HCT116 (cell line): ENCODE measurements around the gene DHX32. TPM values are rescaled to one million over a fixed set of nuclear protein-coding genes. Genes with fewer than 3 reads are reported as not detected.

Experiments
- ATAC-seq: fragments of 200-7000 bp; cut with Tn5 transposase; 2 replicates; pipeline ENCODE4 v1.9.1; 2020; ENCODE audit warnings: mild to moderate bottlenecking, moderate library complexity
- BruUV-seq: library from RNA; stranded (reverse); fragments of 400-500 nt; replicated peaks from 2 replicates; lab custom pipeline; 2021; lab: Mats Ljungman, UMichigan
- CTCF ChIA-PET: fragments of 300-600 bp; sonication (Branson Sonifier 250); formaldehyde crosslinking; loops from one replicate; lab custom pipeline; 2021; ENCODE audit warnings: antibody characterized with exemption; lab: Charles Lee
- POLR2A ChIA-PET: fragments of 300-600, 350-600 bp; sonication (Branson Sonifier 250); formaldehyde crosslinking; loops from one replicate; lab custom pipeline; 2021; ENCODE audit warnings: antibody characterized with exemption; lab: Charles Lee
- RAD21 ChIA-PET, 2 experiments: fragments of 300-600 bp; sonication (Branson Sonifier 250); formaldehyde crosslinking; loops; one replicate each; lab custom pipeline; 2023; ENCODE audit warnings: low total read pairs in 2 of 2; ENCODE audit not compliant: uncharacterized antibody in 2 of 2, unreplicated experiment in 2 of 2, low non-redundant PET in 1 of 2; lab: Charles Lee
- DNase-seq: peaks from one replicate; pipeline ENCODE4 v3.0.0-alpha.2; 2010; ENCODE audit warnings: low read depth, low spot score
- H2AFZ ChIP-seq: fragments of 200-600 bp; shearing (Covaris generic), sonication (generic); 2 replicates; pipeline ENCODE4 v1.6.1; 2017; ENCODE audit warnings: low read depth, mixed run types, mixed read lengths, antibody characterized with exemption, low read length; ENCODE audit not compliant: poor library complexity, severe bottlenecking
- H3K27ac ChIP-seq: 2 replicates; pipeline ENCODE4 v1.5.1; 2012; ENCODE audit warnings: low read depth, low read length
- H3K27me3 ChIP-seq: fragments of 200-600 bp; sonication (generic); 2 replicates; pipeline ENCODE4 v1.6.1; 2016; ENCODE audit warnings: mixed run types, low read length, mixed read lengths; ENCODE audit not compliant: insufficient read depth
- H3K36me3 ChIP-seq, 2 experiments: fragments of 200-500 bp in 1 of 2; fragments of 200-600 bp in 1 of 2; sonication (Bioruptor generic) in 1 of 2; sonication (generic) in 1 of 2; 2 replicates each; pipeline versions ENCODE4 v1.5.1 to v1.6.1; 2014 to 2016; ENCODE audit warnings: low read length in 2 of 2, inconsistent platforms in 1 of 2, mixed read lengths in 1 of 2, mixed run types in 1 of 2; ENCODE audit not compliant: insufficient read depth in 2 of 2, control insufficient read depth in 1 of 2
- H3K4me1 ChIP-seq, 2 experiments: fragments of 200-600 bp in 1 of 2; sonication (generic) in 1 of 2; 2 replicates each; pipeline versions ENCODE4 v1.5.1 to v1.6.1; 2012 to 2017; ENCODE audit warnings: low read length in 2 of 2, inconsistent platforms in 1 of 2, mild to moderate bottlenecking in 1 of 2, mixed read lengths in 1 of 2, mixed run types in 1 of 2, moderate library complexity in 1 of 2; ENCODE audit not compliant: insufficient read depth in 2 of 2, control insufficient read depth in 1 of 2
- H3K4me2 ChIP-seq: fragments of 200-600 bp; sonication (generic); 2 replicates; pipeline ENCODE4 v1.6.1; 2017; ENCODE audit warnings: mixed run types, low read length, mixed read lengths
- H3K4me3 ChIP-seq, 2 experiments: fragments of 200-600 bp in 1 of 2; sonication (generic) in 1 of 2; replicated peaks in 1 of 2; 2 replicates each; pipeline ENCODE4 v1.5.1; 2011 to 2016; ENCODE audit warnings: low read length in 2 of 2, control low read depth in 1 of 2, low read depth in 1 of 2, mild to moderate bottlenecking in 1 of 2, mixed read lengths in 1 of 2, mixed run types in 1 of 2
- H3K79me2 ChIP-seq: fragments of 200-600 bp; sonication (generic); 2 replicates; pipeline ENCODE4 v1.6.1; 2017; ENCODE audit warnings: mild to moderate bottlenecking, mixed run types, low read length, moderate library complexity, mixed read lengths; ENCODE audit not compliant: insufficient read depth
- H3K9ac ChIP-seq: fragments of 200-600 bp; sonication (generic); 2 replicates; pipeline ENCODE4 v1.6.1; 2016; ENCODE audit warnings: low read length, mixed read lengths
- H3K9me2 ChIP-seq: fragments of 200-600 bp; sonication (generic), shearing (Covaris generic); 2 replicates; pipeline ENCODE4 v1.6.1; 2017; ENCODE audit warnings: mixed run types, mild to moderate bottlenecking, moderate library complexity; ENCODE audit not compliant: insufficient read depth
- H3K9me3 ChIP-seq, 2 experiments: fragments of 200-500 bp in 1 of 2; fragments of 200-600 bp in 1 of 2; sonication (Bioruptor generic) in 1 of 2; sonication (generic) in 1 of 2; 2 replicates each; pipeline ENCODE4 v1.6.1; 2014 to 2017; ENCODE audit warnings: low read length in 2 of 2, mixed read lengths in 2 of 2, inconsistent platforms in 1 of 2, low read depth in 1 of 2, mild to moderate bottlenecking in 1 of 2, mixed run types in 1 of 2, moderate library complexity in 1 of 2; ENCODE audit not compliant: control insufficient read depth in 1 of 2, insufficient read depth in 1 of 2
- H4K20me1 ChIP-seq: fragments of 200-600 bp; sonication (generic), shearing (Covaris generic); 2 replicates; pipeline ENCODE4 v1.6.1; 2017; ENCODE audit warnings: mixed run types, mild to moderate bottlenecking, moderate library complexity; ENCODE audit not compliant: insufficient read depth
- CBX3 ChIP-seq: IDR thresholded peaks from 2 replicates; pipeline ENCODE4 v1.6.1; 2012; ENCODE audit warnings: low read depth
- CEBPB ChIP-seq: IDR thresholded peaks from 2 replicates; pipeline ENCODE4 v1.6.1; 2012; ENCODE audit warnings: low read depth
- ELF1 ChIP-seq: IDR thresholded peaks from 2 replicates; pipeline ENCODE4 v1.6.1; 2012; ENCODE audit warnings: low read depth, borderline replicate concordance
- EZH2 ChIP-seq: fragments of 200-600 bp; sonication (generic); IDR thresholded peaks from 2 replicates; pipeline ENCODE4 v1.6.1; 2017; ENCODE audit warnings: antibody characterized with exemption, mixed run types
- EZH2phosphoT487 ChIP-seq: fragments of 200-600 bp; IDR thresholded peaks from 2 replicates; pipeline ENCODE4 v1.6.1; 2018; ENCODE audit warnings: antibody characterized with exemption, borderline replicate concordance
- FOSL1 ChIP-seq: IDR thresholded peaks from 2 replicates; pipeline ENCODE4 v1.6.1; 2012; ENCODE audit warnings: low read depth
- JUND ChIP-seq: IDR thresholded peaks from 2 replicates; pipeline ENCODE4 v1.6.1; 2012
- POLR2A ChIP-seq: IDR thresholded peaks from 2 replicates; pipeline ENCODE4 v1.7.0; 2011; ENCODE audit warnings: borderline replicate concordance; ENCODE audit not compliant: insufficient read depth, insufficient read length; ENCODE audit errors: extremely low read depth
- POLR2AphosphoS5 ChIP-seq: IDR thresholded peaks from 2 replicates; pipeline ENCODE4 v1.6.1; 2011; ENCODE audit warnings: mild to moderate bottlenecking, low read depth, low read length, moderate library complexity
- RAD21 ChIP-seq: IDR thresholded peaks from 2 replicates; pipeline ENCODE4 v1.6.1; 2012; ENCODE audit warnings: low read depth, mild to moderate bottlenecking
- SIN3A ChIP-seq: IDR thresholded peaks from 2 replicates; pipeline ENCODE4 v1.6.1; 2012; ENCODE audit warnings: low read depth
- SRF ChIP-seq: IDR thresholded peaks from 2 replicates; pipeline ENCODE4 v1.6.1; 2012; ENCODE audit warnings: low read depth
- TCF7L2 ChIP-seq: IDR thresholded peaks from 2 replicates; pipeline ENCODE4 v1.7.0; 2011; ENCODE audit warnings: borderline replicate concordance, inconsistent platforms; ENCODE audit not compliant: insufficient read depth, insufficient read length; ENCODE audit errors: extremely low read depth
- YY1 ChIP-seq: IDR thresholded peaks from 2 replicates; pipeline ENCODE4 v1.6.1; 2011; ENCODE audit warnings: low read length, low read depth, moderate library complexity, mild to moderate bottlenecking; ENCODE audit not compliant: insufficient replicate concordance; ENCODE audit errors: extremely low read depth
- ZFX ChIP-seq: fragments of 450-650 bp; IDR thresholded peaks from 2 replicates; pipeline ENCODE4 v1.6.1; 2017
- ZNF274 ChIP-seq: fragments of 200-500 bp; sonication (Bioruptor generic); IDR thresholded peaks from 2 replicates; pipeline ENCODE4 v1.6.1; 2014; ENCODE audit warnings: mild to moderate bottlenecking, low read depth, low read length, inconsistent platforms
- intact Hi-C: fragments of 100-400 bp; cut with micrococcal nuclease; formaldehyde crosslinking; loops from 2 replicates; pipeline ENCODE4 v1.10.0; 2022
- total RNA-seq: library from RNA; stranded (reverse); gene quantifications from one replicate; pipeline ENCODE4 v1.2.1, GENCODE V29; 2021; ENCODE audit not compliant: unreplicated experiment
- TF ChIP-seq, protein P1 (sequence below): IDR thresholded peaks from 2 replicates; pipeline ENCODE4 v1.6.1; 2012; ENCODE audit warnings: low read depth
- TF ChIP-seq, protein P2 (sequence below): IDR thresholded peaks from 2 replicates; pipeline ENCODE4 v1.6.1; 2011; ENCODE audit warnings: mild to moderate bottlenecking, low read length, moderate library complexity; ENCODE audit not compliant: insufficient replicate concordance; ENCODE audit errors: extremely low read depth
- TF ChIP-seq, protein P3 (sequence below): IDR thresholded peaks from 2 replicates; pipeline ENCODE4 v1.6.1; 2012
- TF ChIP-seq, protein P4 (sequence below), 3 experiments: fragments of 200-600 bp in 1 of 3; sonication (generic) in 1 of 3; IDR thresholded peaks in 2 of 3; conservative IDR thresholded peaks in 1 of 3; 2 replicates each; pipeline ENCODE4 v1.5.1; 2012 to 2017; ENCODE audit warnings: low read depth in 2 of 3, low read length in 2 of 3, antibody characterized with exemption in 1 of 3, borderline replicate concordance in 1 of 3, control low read depth in 1 of 3, mild to moderate bottlenecking in 1 of 3, mixed read lengths in 1 of 3, mixed run types in 1 of 3, moderate library complexity in 1 of 3; ENCODE audit not compliant: insufficient read depth in 1 of 3

DHX32 gene
- total RNA-seq, 1 experiment from 2014 or later = 50.9 TPM

DNA sequence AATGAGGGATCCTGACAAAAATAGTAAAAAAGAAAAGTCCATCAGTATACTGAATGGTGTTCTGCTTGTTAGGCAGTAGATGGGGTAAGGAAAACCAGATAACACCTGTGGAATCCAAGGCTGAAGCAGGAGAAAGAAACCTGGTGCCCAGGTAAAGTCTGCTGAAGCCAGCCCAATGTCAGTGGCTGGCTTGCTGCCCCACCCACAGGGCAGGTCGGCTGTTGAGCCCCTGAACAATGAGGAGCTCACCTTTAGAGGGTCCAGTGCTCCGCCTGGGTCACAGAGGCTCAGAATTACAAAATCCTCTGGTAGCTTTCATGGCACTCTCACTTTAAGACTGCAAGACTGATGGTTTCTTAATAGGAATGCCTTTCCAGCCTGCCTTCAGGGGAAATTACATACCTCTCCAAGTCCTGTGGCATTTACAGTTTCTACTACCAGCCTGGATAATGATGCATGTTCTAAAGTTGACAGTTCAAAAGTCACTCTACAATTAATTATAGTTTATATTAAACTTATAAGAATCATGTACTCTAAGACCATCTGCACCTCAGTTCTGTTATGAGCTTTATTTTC is 23.8 kb downstream of the DHX32 start:
- CTCF ChIA-PET = interaction anchor here (1.7 kb wide), 1 partner anchor 11 kb away, joined by 7 read pairs; no protein-coding TSS in a partner anchor
- H3K4me2 ChIP-seq = no peak overlapping the region
- no peak for ATAC-seq

More for the DNA sequence above, 23.8 kb downstream of the DHX32 start:
- Histone ChIP-seq H3K79me2 (no peaks in the 10 kb centered on the region), H3K4me3 (no peak overlapping the region), H3K36me3 (peaks cover 12 to 13% of the 10 kb centered on the region in 2 experiments; a peak in 3 of 4 replicates), H3K27ac (no peak overlapping the region), H3K27me3 (no peaks in the 10 kb centered on the region), H3K4me1 (no peaks in the 10 kb centered on the region), H3K9me3 (no peaks in the 10 kb centered on the region), H3K9ac (no peak overlapping the region), H4K20me1 (no peaks in the 10 kb centered on the region), H2AFZ (no peak overlapping the region), H3K9me2 (no peaks in the 10 kb centered on the region)
- RAD21 ChIA-PET = no interaction called here
- no TSS peak for BruUV-seq
- intact Hi-C loops = no loop called here
- TF ChIP-seq SRF (no peak), EZH2 (no peak), FOSL1 (no peak), JUND (no peak), TCF7L2 (no peak), ELF1 (no peak), ZFX (no peak), POLR2A (no peak), YY1 (no peak), CBX3 (no peak), EZH2phosphoT487 (no peak), SIN3A (no peak), ZNF274 (no peak), CEBPB (no peak), POLR2AphosphoS5 (no peak), RAD21 (no peak)
- TF ChIP-seq, protein P1, sequence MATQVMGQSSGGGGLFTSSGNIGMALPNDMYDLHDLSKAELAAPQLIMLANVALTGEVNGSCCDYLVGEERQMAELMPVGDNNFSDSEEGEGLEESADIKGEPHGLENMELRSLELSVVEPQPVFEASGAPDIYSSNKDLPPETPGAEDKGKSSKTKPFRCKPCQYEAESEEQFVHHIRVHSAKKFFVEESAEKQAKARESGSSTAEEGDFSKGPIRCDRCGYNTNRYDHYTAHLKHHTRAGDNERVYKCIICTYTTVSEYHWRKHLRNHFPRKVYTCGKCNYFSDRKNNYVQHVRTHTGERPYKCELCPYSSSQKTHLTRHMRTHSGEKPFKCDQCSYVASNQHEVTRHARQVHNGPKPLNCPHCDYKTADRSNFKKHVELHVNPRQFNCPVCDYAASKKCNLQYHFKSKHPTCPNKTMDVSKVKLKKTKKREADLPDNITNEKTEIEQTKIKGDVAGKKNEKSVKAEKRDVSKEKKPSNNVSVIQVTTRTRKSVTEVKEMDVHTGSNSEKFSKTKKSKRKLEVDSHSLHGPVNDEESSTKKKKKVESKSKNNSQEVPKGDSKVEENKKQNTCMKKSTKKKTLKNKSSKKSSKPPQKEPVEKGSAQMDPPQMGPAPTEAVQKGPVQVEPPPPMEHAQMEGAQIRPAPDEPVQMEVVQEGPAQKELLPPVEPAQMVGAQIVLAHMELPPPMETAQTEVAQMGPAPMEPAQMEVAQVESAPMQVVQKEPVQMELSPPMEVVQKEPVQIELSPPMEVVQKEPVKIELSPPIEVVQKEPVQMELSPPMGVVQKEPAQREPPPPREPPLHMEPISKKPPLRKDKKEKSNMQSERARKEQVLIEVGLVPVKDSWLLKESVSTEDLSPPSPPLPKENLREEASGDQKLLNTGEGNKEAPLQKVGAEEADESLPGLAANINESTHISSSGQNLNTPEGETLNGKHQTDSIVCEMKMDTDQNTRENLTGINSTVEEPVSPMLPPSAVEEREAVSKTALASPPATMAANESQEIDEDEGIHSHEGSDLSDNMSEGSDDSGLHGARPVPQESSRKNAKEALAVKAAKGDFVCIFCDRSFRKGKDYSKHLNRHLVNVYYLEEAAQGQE = no peak
- TF ChIP-seq, protein P2, sequence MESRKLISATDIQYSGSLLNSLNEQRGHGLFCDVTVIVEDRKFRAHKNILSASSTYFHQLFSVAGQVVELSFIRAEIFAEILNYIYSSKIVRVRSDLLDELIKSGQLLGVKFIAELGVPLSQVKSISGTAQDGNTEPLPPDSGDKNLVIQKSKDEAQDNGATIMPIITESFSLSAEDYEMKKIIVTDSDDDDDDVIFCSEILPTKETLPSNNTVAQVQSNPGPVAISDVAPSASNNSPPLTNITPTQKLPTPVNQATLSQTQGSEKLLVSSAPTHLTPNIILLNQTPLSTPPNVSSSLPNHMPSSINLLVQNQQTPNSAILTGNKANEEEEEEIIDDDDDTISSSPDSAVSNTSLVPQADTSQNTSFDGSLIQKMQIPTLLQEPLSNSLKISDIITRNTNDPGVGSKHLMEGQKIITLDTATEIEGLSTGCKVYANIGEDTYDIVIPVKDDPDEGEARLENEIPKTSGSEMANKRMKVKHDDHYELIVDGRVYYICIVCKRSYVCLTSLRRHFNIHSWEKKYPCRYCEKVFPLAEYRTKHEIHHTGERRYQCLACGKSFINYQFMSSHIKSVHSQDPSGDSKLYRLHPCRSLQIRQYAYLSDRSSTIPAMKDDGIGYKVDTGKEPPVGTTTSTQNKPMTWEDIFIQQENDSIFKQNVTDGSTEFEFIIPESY = no peak
- TF ChIP-seq, protein P3, sequence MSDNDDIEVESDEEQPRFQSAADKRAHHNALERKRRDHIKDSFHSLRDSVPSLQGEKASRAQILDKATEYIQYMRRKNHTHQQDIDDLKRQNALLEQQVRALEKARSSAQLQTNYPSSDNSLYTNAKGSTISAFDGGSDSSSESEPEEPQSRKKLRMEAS = no peak
- TF ChIP-seq, protein P4, sequence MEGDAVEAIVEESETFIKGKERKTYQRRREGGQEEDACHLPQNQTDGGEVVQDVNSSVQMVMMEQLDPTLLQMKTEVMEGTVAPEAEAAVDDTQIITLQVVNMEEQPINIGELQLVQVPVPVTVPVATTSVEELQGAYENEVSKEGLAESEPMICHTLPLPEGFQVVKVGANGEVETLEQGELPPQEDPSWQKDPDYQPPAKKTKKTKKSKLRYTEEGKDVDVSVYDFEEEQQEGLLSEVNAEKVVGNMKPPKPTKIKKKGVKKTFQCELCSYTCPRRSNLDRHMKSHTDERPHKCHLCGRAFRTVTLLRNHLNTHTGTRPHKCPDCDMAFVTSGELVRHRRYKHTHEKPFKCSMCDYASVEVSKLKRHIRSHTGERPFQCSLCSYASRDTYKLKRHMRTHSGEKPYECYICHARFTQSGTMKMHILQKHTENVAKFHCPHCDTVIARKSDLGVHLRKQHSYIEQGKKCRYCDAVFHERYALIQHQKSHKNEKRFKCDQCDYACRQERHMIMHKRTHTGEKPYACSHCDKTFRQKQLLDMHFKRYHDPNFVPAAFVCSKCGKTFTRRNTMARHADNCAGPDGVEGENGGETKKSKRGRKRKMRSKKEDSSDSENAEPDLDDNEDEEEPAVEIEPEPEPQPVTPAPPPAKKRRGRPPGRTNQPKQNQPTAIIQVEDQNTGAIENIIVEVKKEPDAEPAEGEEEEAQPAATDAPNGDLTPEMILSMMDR (IDR thresholded peaks at IDR 0.05 in 2 of 3, conservative IDR thresholded peaks at IDR 0.05 in 1 of 3; ENCODE audit: borderline replicate concordance in 1 of 3, insufficient read depth in 1 of 3, low read depth in 2 of 3, low read length in 2 of 3) = no peak
- POLR2A ChIA-PET = no interaction called here
- DNase-seq = no peak
